Keratinocyte (primary cell): ENCODE results near the gene PTRH2.

Source experiments
- EZH2 ChIP-seq: IDR thresholded peaks from one replicate; pipeline ENCODE4 v1.6.1; 2012; ENCODE audit warnings: inconsistent platforms, mild to moderate bottlenecking, low read length, moderate library complexity
- TF ChIP-seq, protein P1 (sequence below), 3 experiments: IDR thresholded peaks in 1 of 3; conservative IDR thresholded peaks in 1 of 3; optimal IDR thresholded peaks in 1 of 3; 2 replicates in 2 of 3; 3 replicates in 1 of 3; pipeline versions ENCODE3 to v1.5.1; 2011; ENCODE audit warnings: low read length in 3 of 3, mild to moderate bottlenecking in 3 of 3, moderate library complexity in 2 of 3, control low read depth in 1 of 3, inconsistent platforms in 1 of 3; ENCODE audit not compliant: insufficient read depth in 2 of 3; ENCODE audit errors: extremely low read depth in 1 of 3

DNA sequence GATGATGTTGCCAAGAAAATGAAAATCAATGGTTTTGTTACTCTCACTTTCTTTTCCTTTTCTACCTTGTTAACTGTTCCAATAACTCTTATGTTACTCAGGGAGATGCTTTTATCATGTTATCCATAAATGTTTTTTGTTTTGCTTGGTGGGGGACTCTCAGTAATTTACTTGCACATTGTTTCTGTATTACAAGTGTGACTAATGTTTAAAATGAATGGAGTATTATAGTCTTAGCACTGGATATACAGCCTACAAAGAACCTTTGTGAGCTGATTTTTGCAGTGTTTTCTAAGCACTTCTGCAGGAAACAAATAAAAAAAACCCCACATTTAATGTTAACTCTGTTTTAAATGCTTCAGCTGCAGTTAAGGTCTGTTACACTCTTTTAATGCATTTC is 12.3 kb upstream of the PTRH2 start:
- TF ChIP-seq, protein P1, sequence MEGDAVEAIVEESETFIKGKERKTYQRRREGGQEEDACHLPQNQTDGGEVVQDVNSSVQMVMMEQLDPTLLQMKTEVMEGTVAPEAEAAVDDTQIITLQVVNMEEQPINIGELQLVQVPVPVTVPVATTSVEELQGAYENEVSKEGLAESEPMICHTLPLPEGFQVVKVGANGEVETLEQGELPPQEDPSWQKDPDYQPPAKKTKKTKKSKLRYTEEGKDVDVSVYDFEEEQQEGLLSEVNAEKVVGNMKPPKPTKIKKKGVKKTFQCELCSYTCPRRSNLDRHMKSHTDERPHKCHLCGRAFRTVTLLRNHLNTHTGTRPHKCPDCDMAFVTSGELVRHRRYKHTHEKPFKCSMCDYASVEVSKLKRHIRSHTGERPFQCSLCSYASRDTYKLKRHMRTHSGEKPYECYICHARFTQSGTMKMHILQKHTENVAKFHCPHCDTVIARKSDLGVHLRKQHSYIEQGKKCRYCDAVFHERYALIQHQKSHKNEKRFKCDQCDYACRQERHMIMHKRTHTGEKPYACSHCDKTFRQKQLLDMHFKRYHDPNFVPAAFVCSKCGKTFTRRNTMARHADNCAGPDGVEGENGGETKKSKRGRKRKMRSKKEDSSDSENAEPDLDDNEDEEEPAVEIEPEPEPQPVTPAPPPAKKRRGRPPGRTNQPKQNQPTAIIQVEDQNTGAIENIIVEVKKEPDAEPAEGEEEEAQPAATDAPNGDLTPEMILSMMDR (optimal IDR thresholded peaks at IDR 0.05 in 1 of 3, IDR thresholded peaks at IDR 0.05 in 1 of 3, conservative IDR thresholded peaks at IDR 0.05 in 1 of 3; ENCODE audit: extremely low read depth in 1 of 3, insufficient read depth in 2 of 3, low read length in 3 of 3): no peak
- no peak for TF ChIP-seq EZH2
